HEK293 (cell line): ENCODE data around the gene PCDH9.

Experiments used
- CTCF ChIP-seq: fragments of 450-650 bp; formaldehyde crosslinking; IDR thresholded peaks from 2 replicates; pipeline ENCODE4 v1.5.1; 2016; ENCODE audit warnings: missing biosample characterization, missing genetic modification characterization
- YY1 ChIP-seq: fragments of 450-650 bp; formaldehyde crosslinking; IDR thresholded peaks from 2 replicates; pipeline ENCODE4 v1.5.1; 2018; ENCODE audit warnings: missing biosample characterization, missing genetic modification characterization
- ZNF239 ChIP-seq: fragments of 450-650 bp; formaldehyde crosslinking; IDR thresholded peaks from 2 replicates; pipeline ENCODE4 v1.5.1; 2016; ENCODE audit warnings: missing biosample characterization, missing genetic modification characterization
- ZNF324 ChIP-seq: fragments of 450-650 bp; formaldehyde crosslinking; IDR thresholded peaks from 2 replicates; pipeline ENCODE4 v1.5.1; 2016; ENCODE audit warnings: missing biosample characterization, missing genetic modification characterization

GRCh38 chr13:66362485-66362884 lies 867.7 kb downstream of the PCDH9 start:
- TF ChIP-seq YY1 (no peak), CTCF (no peak), ZNF239 (tag by site-specific recombination) (no peak), ZNF324 (tag by site-specific recombination) (no peak)
